IPS-20b (cell line): ENCODE measurements around the gene EYS.

Source experiments
- H3K27ac ChIP-seq: one replicate; pipeline ENCODE4 v1.5.1; 2013; ENCODE audit warnings: low read length
- H3K27me3 ChIP-seq: 2 replicates; pipeline ENCODE4 v1.6.1; 2013; ENCODE audit warnings: mild to moderate bottlenecking, low read length, inconsistent platforms; ENCODE audit not compliant: insufficient read depth
- H3K36me3 ChIP-seq: 2 replicates; pipeline ENCODE4 v1.6.1; 2013; ENCODE audit warnings: low read depth, mild to moderate bottlenecking, inconsistent platforms, low read length, moderate library complexity; ENCODE audit not compliant: insufficient read depth
- H3K4me1 ChIP-seq: 2 replicates; pipeline ENCODE4 v1.6.1; 2013; ENCODE audit warnings: mild to moderate bottlenecking, control low read depth, inconsistent platforms, low read length, moderate library complexity; ENCODE audit not compliant: insufficient read depth
- H3K4me3 ChIP-seq: 2 replicates; pipeline ENCODE4 v1.5.1; 2013; ENCODE audit warnings: mild to moderate bottlenecking, low read length, inconsistent platforms
- H3K9ac ChIP-seq: 2 replicates; pipeline ENCODE4 v1.6.1; 2013; ENCODE audit warnings: low read depth, mild to moderate bottlenecking, inconsistent platforms, low read length, moderate library complexity
- H3K9me3 ChIP-seq: 2 replicates; pipeline ENCODE4 v1.6.1; 2013; ENCODE audit warnings: mild to moderate bottlenecking, low read depth, low read length, inconsistent platforms; ENCODE audit not compliant: insufficient read depth

EYS gene

GRCh38 chr6:64547594-64548268 lies 1159.3 kb downstream of the EYS start:
- Histone ChIP-seq H3K27me3 (no peaks in the 10 kb centered on the region), H3K4me1 (no peaks in the 10 kb centered on the region), H3K4me3 (no peak overlapping the region), H3K9me3 (no peaks in the 10 kb centered on the region), H3K27ac (no peak overlapping the region), H3K36me3 (no peaks in the 10 kb centered on the region), H3K9ac (no peak overlapping the region)

- no peak overlapping the region for H3K9ac ChIP-seq
- no peak overlapping the region for H3K27ac ChIP-seq
- H3K36me3 ChIP-seq, result no peaks in the 10 kb centered on the region
- H3K27me3 ChIP-seq, result no peaks in the 10 kb centered on the region
- no peak overlapping the region for H3K4me3 ChIP-seq
- H3K4me1 ChIP-seq, result no peaks in the 10 kb centered on the region
- H3K9me3 ChIP-seq, result no peaks in the 10 kb centered on the region
These were observed 1167.1 kb downstream of the EYS start for GRCh38 chr6:64539917-64540316.

- Histone ChIP-seq H3K9me3 (no peaks in the 10 kb centered on the region), H3K27me3 (no peaks in the 10 kb centered on the region), H3K36me3 (no peaks in the 10 kb centered on the region), H3K4me3 (no peak overlapping the region), H3K4me1 (no peaks in the 10 kb centered on the region), H3K9ac (no peak overlapping the region), H3K27ac (no peak overlapping the region)
These were observed 1168.3 kb downstream of the EYS start for GRCh38 chr6:64538722-64539121.

- H3K9me3 ChIP-seq, result no peaks in the 10 kb centered on the region
- H3K4me1 ChIP-seq, result peaks cover 7% of the 10 kb centered on the region
- no peaks in the 10 kb centered on the region for H3K36me3 ChIP-seq
- H3K9ac ChIP-seq, result no peak overlapping the region
- H3K27me3 ChIP-seq, result no peaks in the 10 kb centered on the region
- no peak overlapping the region for H3K27ac ChIP-seq
- H3K4me3 ChIP-seq, result no peak overlapping the region
These were observed 1179.1 kb downstream of the EYS start for GRCh38 chr6:64527899-64528298.

- Histone ChIP-seq H3K36me3 (no peaks in the 10 kb centered on the region), H3K27ac (no peak overlapping the region), H3K27me3 (no peaks in the 10 kb centered on the region), H3K9ac (no peak overlapping the region), H3K9me3 (no peaks in the 10 kb centered on the region), H3K4me1 (peaks cover 11% of the 10 kb centered on the region), H3K4me3 (no peak overlapping the region)
These were observed 1184.2 kb downstream of the EYS start for GRCh38 chr6:64522859-64523258.

- no peak overlapping the region for H3K4me3 ChIP-seq
- H3K9me3 ChIP-seq, result no peaks in the 10 kb centered on the region
- no peak overlapping the region for H3K27ac ChIP-seq
- peaks cover 11% of the 10 kb centered on the region for H3K4me1 ChIP-seq
- no peaks in the 10 kb centered on the region for H3K36me3 ChIP-seq
- no peaks in the 10 kb centered on the region for H3K27me3 ChIP-seq
- no peak overlapping the region for H3K9ac ChIP-seq
These were observed 1187.0 kb downstream of the EYS start for GRCh38 chr6:64520050-64520449.

- H3K36me3 ChIP-seq, result no peaks in the 10 kb centered on the region
- H3K4me3 ChIP-seq, result no peak overlapping the region
- H3K27ac ChIP-seq, result no peak overlapping the region
- H3K9me3 ChIP-seq, result no peaks in the 10 kb centered on the region
- H3K9ac ChIP-seq, result no peak overlapping the region
- no peaks in the 10 kb centered on the region for H3K4me1 ChIP-seq
- H3K27me3 ChIP-seq, result no peaks in the 10 kb centered on the region
These were observed 1190.6 kb downstream of the EYS start for GRCh38 chr6:64516393-64516792.

- H3K27me3 ChIP-seq, result no peaks in the 10 kb centered on the region
- H3K4me1 ChIP-seq, result no peaks in the 10 kb centered on the region
- no peak overlapping the region for H3K27ac ChIP-seq
- H3K4me3 ChIP-seq, result no peak overlapping the region
- no peaks in the 10 kb centered on the region for H3K36me3 ChIP-seq
- no peak overlapping the region for H3K9ac ChIP-seq
- no peaks in the 10 kb centered on the region for H3K9me3 ChIP-seq
These were observed 1199.4 kb downstream of the EYS start for GRCh38 chr6:64507661-64508060.

GRCh38 chr6:64505312-64505711 lies 1201.7 kb downstream of the EYS start:
- Histone ChIP-seq H3K4me3 (no peak overlapping the region), H3K4me1 (no peaks in the 10 kb centered on the region), H3K9me3 (no peaks in the 10 kb centered on the region), H3K27me3 (no peaks in the 10 kb centered on the region), H3K36me3 (no peaks in the 10 kb centered on the region), H3K9ac (no peak overlapping the region), H3K27ac (no peak overlapping the region)

- H3K36me3 ChIP-seq, result no peaks in the 10 kb centered on the region
- no peaks in the 10 kb centered on the region for H3K4me1 ChIP-seq
- H3K27me3 ChIP-seq, result no peaks in the 10 kb centered on the region
- H3K9ac ChIP-seq, result no peak overlapping the region
- no peak overlapping the region for H3K27ac ChIP-seq
- H3K4me3 ChIP-seq, result no peak overlapping the region
- H3K9me3 ChIP-seq, result no peaks in the 10 kb centered on the region
These were observed 1202.5 kb downstream of the EYS start for GRCh38 chr6:64504503-64504902.

GRCh38 chr6:64502801-64503200 lies 1204.2 kb downstream of the EYS start:
- Histone ChIP-seq H3K4me1 (no peaks in the 10 kb centered on the region), H3K36me3 (no peaks in the 10 kb centered on the region), H3K9ac (no peak overlapping the region), H3K27me3 (no peaks in the 10 kb centered on the region), H3K27ac (no peak overlapping the region), H3K9me3 (no peaks in the 10 kb centered on the region), H3K4me3 (no peak overlapping the region)

GRCh38 chr6:64497634-64498033 lies 1209.4 kb downstream of the EYS start:
- Histone ChIP-seq H3K36me3 (no peaks in the 10 kb centered on the region), H3K4me1 (no peaks in the 10 kb centered on the region), H3K9ac (no peak overlapping the region), H3K27me3 (no peaks in the 10 kb centered on the region), H3K4me3 (no peak overlapping the region), H3K9me3 (no peaks in the 10 kb centered on the region), H3K27ac (no peak overlapping the region)
